HPDE6-E6E7 (cell line): ENCODE data around the gene GATD1.
A peak's percentile ranks its signal among the peaks of the same experiment; 100 is the strongest.

Experiments used
- DNase-seq: peaks from one replicate; pipeline ENCODE4 v3.0.0; 2011; ENCODE audit warnings: missing footprints; ENCODE audit errors: extremely low spot score

The GATD1 gene

DNA sequence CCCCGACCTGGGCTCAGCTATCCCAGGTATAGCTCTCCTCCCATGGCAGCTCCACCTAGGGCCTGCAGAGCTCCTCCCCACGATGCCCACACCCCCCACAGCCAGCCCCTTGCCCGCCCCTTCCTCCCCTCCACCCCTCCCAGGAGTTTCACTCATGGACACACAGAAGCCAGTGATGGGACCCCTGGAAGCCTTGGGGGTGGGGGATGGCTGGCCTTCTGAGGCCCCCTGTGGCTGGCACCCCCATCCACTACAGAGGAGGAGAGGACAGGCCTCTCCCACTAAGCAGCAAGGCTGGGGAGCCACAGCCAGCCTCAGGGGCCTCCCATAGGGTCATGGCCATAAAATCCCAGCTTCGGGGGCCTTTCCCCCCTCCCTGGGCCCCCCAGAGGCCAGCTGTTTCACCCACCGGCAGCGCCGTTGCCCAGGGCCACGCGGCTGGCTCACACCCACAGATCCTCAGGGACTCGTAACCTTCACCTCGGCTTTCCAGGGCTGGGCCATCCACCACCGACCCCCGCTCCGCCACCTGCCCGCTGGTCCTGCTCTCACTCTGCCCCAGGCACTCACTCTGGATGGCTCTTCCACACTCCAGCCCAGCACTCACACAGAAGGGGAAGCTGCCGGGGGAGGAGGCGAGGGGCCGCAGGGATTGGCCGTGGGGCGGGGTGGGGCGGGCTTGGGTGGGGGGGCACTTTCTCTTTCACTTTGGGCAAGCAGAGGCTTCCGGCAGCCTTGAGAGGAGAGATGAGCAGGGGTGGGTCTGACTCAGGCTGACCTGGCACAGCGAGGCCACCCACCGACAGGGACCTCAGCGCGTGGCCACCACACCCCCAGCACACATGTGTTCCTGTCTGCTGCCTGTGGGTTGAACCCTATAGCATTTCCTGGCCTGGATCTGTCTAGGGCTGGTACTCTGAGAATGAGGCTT, 18.6 kb upstream of the GATD1 start:
- DNase-seq = peak; percentile 79

GRCh38 chr11:794766-795633, 17.7 kb upstream of the GATD1 start:
- no peak for DNase-seq

DNA sequence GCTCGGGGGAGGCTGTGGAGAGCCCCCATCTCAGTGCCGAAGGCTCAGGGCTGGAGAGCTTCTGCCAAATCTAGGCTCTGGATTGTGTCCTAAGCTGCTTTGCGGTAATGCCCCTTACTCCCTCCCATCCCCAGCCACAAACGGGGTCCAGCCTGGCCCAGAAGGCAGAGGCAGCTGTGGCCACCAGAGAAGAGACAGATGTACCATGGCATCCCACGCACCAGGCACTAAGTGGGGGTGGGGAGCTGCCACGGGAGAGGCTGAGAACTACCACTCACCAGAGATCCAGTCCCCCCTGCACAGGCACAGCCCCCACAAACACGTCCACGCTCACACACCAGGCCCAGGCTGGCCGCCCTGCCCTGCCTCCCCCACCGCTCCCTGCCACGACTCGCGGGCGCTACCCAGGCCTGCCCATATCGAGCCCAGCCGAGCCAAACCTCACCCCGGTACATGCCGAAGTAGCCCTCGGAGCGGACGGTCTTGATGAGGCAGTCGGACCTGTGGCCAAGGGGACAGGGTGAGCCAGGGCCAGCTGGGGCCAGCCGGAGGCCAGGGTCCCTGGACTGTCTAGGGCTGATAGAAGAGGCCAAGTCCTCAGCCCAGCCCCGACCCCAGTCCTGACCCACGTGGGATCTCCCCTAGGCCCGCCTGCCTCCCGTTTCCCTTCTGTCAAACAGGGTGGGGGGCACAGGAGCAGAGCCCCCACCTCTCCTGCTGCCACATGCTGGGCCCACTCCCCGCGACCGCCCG, 16.9 kb upstream of the GATD1 start:
- no peak for DNase-seq

DNA sequence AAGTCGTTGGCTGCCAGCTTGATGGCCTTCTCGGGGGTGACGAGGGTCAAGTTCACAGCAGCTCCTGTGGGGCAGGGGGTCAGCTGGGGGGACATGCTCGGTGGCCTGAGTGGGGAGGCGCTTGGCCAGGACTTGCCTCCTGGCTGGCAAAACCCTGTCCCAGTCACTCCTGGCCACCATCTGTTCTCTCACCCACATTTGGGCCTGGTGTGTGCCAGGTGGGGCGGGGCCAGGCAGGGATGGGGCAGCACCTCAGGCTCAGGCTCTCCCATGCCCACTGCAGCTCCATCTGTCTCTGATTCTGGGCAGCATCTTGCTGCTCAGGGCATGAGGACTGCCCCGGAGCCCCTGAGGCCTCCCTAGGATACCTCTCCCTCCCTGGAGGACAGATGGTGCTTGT, 16.3 kb upstream of the GATD1 start:
- DNase-seq = no peak

- DNase-seq = no peak
Measured at GRCh38 chr11:792873-793272, 15.6 kb upstream of the GATD1 start.

- no peak for DNase-seq
Measured at GRCh38 chr11:792535-792821, 15.2 kb upstream of the GATD1 start.

DNA sequence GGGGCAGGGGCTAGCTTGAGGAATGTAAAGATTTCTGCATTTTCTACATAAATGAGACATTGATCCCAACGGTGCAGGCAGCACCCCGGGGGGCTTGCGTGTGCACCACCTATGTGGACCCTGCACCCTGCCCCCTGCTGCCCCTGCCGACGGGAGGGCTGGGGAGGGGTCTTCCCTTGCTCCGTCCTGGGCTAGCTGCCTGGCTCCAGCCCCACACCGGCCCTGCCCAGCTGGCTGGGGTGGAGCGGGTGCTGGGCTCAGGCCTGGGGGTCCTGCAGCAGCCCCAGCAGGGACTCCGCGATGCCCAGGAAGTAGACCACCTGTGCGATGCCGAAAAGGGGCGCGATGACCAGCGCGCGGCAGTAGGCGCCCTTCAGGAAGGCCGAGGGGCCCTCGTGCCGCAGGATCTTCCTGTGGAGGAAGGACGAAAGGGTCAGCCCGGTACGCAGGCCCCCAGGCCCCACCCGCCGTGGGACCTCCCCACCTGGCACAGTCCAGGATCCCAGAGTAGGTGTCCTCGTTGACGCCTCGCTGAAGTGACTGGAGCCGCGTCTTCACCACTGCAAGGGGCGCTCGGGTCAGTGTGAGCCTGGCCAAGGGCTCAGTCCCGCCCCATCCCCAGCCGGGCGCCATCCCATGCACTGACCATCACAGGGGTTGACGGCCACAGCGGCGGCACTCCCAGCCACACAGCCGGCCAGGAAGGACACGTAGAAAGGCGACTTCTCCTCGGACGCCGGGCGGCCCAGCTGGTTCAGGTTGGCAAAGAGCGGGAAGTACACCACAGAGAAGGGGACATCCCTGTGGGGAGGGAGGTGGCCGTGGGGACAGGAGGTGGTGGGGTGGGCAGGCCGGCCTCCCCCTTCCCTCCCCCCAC, 14.6 kb upstream of the GATD1 start:
- DNase-seq = no peak

DNA sequence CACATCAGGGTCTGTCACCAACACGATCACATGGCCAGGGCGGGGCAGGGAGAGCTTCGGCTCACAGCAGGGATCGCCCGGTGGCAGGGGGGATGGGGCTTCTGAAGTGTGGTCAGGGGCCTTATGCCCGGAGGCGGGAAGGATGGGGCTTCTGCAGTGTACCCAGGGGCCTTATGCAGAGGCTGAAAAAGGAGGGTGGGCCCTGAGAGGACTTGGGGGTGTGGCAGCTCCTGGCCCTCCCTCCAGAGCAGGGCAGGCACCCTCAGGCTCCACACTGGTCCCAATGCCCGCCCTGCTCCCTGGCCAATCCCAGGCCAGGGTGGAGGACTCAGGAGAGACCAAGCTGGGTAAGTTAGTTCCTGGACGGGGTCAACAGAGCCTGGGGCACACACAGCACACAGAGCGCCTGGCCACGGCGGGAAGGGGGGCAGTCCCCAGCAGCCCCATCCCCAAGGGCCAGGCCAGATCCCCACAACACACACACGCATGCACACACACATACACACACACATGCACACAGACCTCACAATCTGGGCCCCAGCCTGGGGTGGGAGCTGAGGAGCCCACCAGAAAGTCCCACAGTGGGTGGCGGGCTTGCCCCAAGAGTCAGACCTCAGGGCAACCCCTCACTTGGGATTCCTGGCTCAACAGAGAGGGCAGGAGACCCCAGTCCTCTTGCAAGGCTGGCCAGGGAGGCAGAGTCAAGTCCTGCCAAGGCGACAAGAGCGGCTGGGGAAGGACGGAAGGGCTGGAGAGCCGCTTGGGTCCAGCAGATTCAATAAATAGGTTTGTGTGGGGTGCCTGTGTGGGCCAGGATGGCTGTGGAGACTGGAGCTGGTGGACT, 13.7 kb upstream of the GATD1 start:
- no peak for DNase-seq

GRCh38 chr11:789943-790342, 12.7 kb upstream of the GATD1 start, which contains the start of gene CEND1:
TSS of gene CEND1 (minus strand) at chr11:790090. CDS start at chr11:788576, 1,514 bp downstream.
- DNase-seq = no peak

DNA sequence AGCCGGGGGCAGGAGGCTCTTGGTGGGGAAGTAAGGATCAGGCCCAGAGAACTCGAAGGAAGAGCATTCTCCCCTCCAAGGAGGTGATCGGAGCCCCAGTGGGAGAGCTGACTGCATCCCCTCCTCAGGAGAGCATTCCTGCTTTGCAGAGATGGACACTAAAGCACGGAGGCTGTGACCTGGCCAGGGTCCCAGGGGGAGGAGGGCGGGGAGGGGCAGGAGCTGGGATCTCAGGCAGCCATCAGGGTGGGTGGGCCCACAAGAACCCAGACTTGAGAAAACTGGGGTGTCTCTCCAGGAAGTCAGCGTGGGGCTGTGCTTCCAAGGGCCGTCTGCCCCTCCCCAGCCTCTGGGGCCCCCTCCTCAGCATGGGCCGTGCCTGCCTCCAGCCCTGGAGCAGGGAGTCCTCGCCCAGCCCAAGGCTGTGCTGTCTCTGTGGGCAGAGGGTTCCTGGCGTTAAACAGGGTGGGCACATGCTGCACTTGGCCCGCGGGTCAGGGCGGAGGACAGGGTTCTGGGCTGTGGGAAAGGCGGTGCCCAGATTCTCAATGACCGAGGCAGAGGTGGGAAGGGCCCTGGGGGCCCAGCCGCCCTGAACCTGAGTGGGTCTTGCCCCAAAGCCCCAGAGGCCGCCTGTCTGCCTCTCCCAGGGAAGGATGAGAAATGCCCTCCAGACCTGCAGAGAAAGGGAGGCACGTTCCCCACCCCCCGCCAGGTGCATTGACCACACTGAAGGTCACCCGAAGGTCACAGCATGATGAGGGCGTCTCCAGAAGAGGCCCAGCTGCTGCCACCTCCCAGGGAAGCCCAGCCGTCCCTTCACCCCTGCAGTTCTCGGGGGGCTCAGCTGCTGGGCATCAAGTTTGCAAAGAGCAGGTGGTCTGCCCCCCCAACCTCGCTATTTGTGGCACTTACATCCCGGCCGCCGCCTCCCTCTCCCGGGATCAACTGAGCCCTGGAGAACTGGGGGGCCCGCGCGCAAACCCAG, 12.0 kb upstream of the GATD1 start:
- DNase-seq = no peak

DNA sequence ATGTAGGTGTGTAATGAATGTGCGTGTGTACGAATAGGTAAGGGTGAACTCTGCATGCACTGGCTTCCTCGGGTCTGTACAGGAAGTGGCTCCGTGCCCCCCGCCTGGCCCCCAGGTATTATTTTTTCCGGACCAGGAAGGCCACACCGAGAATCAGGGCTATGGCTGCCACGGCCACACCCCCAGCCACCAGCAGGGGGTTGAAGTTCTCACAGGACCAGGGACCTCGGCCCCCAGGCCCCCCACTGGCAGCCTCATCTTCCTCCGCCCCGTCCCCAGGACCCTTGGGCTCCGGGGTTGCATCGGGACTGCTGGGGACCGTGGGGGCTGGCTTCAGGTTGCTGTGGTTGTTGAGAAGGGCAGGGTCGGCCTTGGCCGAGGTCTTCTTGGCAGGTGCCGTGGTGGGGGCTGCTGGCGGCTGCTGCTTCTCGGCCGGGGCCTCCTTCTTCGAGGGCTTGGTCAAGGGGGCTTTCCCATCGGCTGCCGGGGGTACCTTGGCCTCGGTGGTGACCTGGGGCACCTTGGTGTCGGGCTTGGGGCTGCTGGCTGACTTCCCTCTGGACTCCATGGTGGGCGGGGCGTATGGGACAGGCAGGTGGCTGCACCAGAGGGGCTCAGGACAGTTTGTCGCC, 10.8 kb upstream of the GATD1 start:
- DNase-seq = no peak

GRCh38 chr11:787084-787675, 9.9 kb upstream of the GATD1 start:
- DNase-seq = no peak

DNA sequence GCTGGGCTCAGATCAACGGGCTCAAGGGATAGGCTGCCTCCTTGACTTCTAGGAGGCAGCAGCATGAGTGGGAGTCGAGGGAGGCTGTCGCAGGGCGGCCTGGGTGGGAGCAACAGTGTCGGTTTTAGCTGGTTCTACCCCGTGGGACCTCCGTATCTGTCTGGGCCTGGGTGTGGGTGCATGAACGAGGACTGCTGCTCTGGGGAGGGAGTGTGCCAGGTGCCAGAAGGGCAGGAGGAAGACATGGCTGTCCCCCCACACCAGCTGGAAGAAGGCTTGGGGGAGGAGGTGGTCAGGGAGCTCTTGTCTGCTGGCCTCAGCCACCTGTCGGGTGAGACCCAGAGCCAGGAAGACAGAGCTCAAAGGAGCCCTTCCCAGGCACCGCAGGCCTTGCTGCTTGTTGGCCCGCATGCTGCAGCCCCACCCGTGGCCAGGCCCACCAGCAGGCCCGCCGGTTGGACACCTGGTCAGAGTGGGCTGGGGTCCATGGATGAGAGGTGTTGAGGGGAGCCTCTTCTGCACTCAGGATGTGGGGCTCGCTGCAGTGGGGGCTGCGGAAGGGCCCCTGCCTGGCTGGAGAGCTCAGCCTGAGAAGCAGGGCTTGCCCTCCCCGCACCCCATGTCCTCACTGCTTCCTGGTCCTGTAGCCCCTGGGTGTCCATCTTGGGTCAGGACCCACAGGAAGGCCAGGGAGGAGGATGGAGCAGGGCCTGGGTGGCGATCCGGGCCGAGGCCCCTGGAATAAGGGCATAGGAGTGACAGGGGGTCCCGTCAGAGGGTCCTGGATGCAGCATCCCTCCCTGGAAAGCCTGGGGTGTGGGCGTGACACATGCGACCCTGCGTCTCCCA, 9.2 kb upstream of the GATD1 start:
- DNase-seq = no peak

DNA sequence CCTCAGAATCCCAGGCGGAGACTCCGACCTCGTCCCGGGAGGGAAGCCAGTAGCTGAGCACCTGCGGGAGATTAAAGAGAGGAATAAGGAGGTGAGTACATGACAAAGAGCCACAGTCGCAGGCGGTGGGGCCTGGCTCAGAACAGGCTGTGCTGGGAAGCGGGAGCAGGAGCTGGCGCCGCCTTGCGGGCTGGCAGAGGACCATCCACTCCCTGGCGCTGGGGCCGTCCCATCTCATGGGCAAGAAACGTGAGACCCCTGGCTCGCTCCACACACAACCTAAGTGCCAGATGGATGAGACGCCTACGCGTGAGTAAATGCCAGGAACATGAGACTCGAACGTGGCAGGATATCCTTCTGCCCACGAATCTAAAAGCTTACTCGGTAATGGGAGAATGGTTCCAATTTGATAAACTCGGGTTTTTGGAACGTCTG, 6.3 kb upstream of the GATD1 start:
- DNase-seq = no peak

- no peak for DNase-seq
Measured at GRCh38 chr11:782264-783174, 5.2 kb upstream of the GATD1 start.

DNA sequence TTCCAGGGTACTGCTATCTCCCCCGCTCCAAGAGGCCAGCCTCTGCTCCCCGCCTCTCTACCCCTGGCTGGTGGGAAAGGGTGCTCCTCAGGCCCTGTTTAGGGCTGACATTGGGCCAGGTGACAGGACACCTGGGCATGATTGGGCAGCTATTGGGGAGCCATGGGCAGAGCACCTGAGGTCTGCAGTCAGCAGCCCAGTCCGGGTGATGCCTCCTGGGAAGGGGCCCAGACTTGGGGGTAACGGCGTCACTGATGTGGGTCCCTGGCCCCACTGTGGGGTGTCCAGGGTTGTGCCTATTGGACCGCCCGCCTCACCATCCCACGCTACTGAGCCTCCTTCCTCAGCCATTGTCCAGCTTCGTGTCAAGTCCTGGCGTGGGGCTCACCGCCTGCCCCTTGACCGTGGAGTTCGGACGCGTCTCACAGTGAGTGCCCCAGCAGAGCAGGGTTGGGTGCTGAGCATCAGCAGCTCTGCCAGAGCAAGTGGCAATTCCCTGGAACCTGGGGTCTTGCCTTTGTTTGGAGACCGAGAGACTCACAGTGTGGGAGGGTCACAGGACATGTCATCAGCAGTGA, 2.8 kb upstream of the GATD1 start:
- no peak for DNase-seq
